Right lobe of liver (tissue), 6 donors: Measurements from ENCODE around the gene PNMA8C. TPM values are rescaled to one million over a fixed set of nuclear protein-coding genes. Genes with fewer than 3 reads are reported as not detected.

ENCODE experiments used
- ATAC-seq, 4 donors: fragments of 200-7000 bp; cut with Tn5 transposase; one replicate each; pipeline ENCODE4 v1.9.1; 2020; ENCODE audit warnings: mild to moderate bottlenecking in 4 of 4, moderate library complexity in 4 of 4
- DNase-seq, 3 donors: peaks; one replicate each; pipeline ENCODE4 v3.0.0-alpha.2; 2020
- H3K27ac ChIP-seq, 3 donors: fragments of 200-600 bp; one replicate each; pipeline ENCODE4 v1.8.0; 2022
- H3K27me3 ChIP-seq, 2 donors: fragments of 200-600 bp; one replicate each; pipeline ENCODE4 v1.8.0; 2022
- H3K36me3 ChIP-seq, 4 donors: fragments of 200-600 bp; sonication (generic) in 1 of 4; one replicate each; pipeline versions ENCODE4 v1.5.1 to v1.8.0; 2017 to 2022; ENCODE audit warnings: control low read depth in 1 of 4
- H3K4me1 ChIP-seq, 4 donors: fragments of 200-600 bp; sonication (generic) in 1 of 4; one replicate each; pipeline versions ENCODE4 v1.5.1 to v1.8.0; 2017 to 2022; ENCODE audit warnings: control low read depth in 1 of 4
- H3K4me3 ChIP-seq, 3 donors: fragments of 200-600 bp; one replicate each; pipeline ENCODE4 v1.8.0; 2022
- H3K9me3 ChIP-seq, 4 donors: fragments of 200-600 bp; sonication (generic) in 1 of 4; one replicate each; pipeline versions ENCODE4 v1.5.1 to v1.8.0; 2017 to 2022; ENCODE audit warnings: control low read depth in 1 of 4
- CTCF ChIP-seq, 4 donors: fragments of 200-600 bp in 3 of 4; fragments of 450-650 bp in 1 of 4; IDR thresholded peaks; one replicate each; pipeline versions ENCODE4 v1.5.1 to v1.8.0; 2016 to 2022; ENCODE audit warnings: antibody characterized with exemption in 4 of 4, mild to moderate bottlenecking in 2 of 4
- POLR2A ChIP-seq: fragments of 450-650 bp; IDR thresholded peaks from one replicate; pipeline ENCODE4 v1.6.1; 2017; ENCODE audit warnings: antibody characterized with exemption, mild to moderate bottlenecking
- WGBS: methylation state at CpG from one replicate; pipeline ENCODE4 v1.1.6; 2018; ENCODE audit warnings: low coverage, low lambda C conversion rate; ENCODE audit not compliant: insufficient coverage; ENCODE audit errors: missing lambda C conversion rate; 5-methylcytosine and 5-hydroxymethylcytosine counted together
- intact Hi-C, 2 donors: fragments of 100-400 bp; cut with DNase I; formaldehyde crosslinking; loops; one replicate each; pipeline versions ENCODE4 v1.11.2 to v1.14.1; 2022
- total RNA-seq, 6 experiments: library from RNA; depleted of rRNA in 2 of 6; stranded (reverse); fragments of >200 nt in 2 of 6; fragmentation: NEBNext Ultra II Directional in 3 of 6; extraction: Animal tissue kit (Norgen Biotek cat#: 25700) in 3 of 6; gene quantifications; one replicate each; pipeline versions ENCODE4 v1.1.0 to v1.2.4, GENCODE V29; 2016 to 2023
- donor health status: DM: no; HTN: yes; CAD: no.
- donor health status: DM: no; HTN: no; CAD: no.
- donor health status: DM: no; HTN: no; CAD: no.
- donor health status: DM: no; HTN: yes; CAD: no.
- donor health status: DM: no; HTN: yes; CAD: no.

Gene PNMA8C
- total RNA-seq, 6 experiments from 2014 or later: not detected

- Histone ChIP-seq H3K4me3 (peak overlapping the region in 2 of 3 donors; percentile 25 to 33), H3K4me1 (peaks cover 0 to 7% (median 0%) of the 10 kb centered on the region in 4 donors), H3K27ac (no peak overlapping the region), H3K9me3 (no peaks in the 10 kb centered on the region), H3K36me3 (no peaks in the 10 kb centered on the region), H3K27me3 (peaks cover 0 to 8% of the 10 kb centered on the region in 2 donors)
- WGBS: 26% methylated on average over 12 of the region's 54 CpGs
- TF ChIP-seq POLR2A (no peak), CTCF (IDR thresholded peaks at IDR 0.05) (no peak)
- DNase-seq: no peak
- intact Hi-C loops: no loop called here
- ATAC-seq: no peak
Measured at GRCh38 chr19:46411925-46412649, 16.6 kb downstream of the PNMA8C start.

GRCh38 chr19:46411088-46411924, 17.4 kb downstream of the PNMA8C start:
- intact Hi-C loops: no loop called here
- DNase-seq (no peak), ATAC-seq (no peak)
- TF ChIP-seq CTCF (IDR thresholded peaks at IDR 0.05) (no peak), POLR2A (no peak)
- Histone ChIP-seq H3K27ac (no peak overlapping the region), H3K4me3 (peak overlapping the region in 1 of 3 donors; percentile 33), H3K9me3 (no peaks in the 10 kb centered on the region), H3K36me3 (no peaks in the 10 kb centered on the region), H3K4me1 (peaks cover 0 to 4% (median 0%) of the 10 kb centered on the region in 4 donors), H3K27me3 (peaks cover 0 to 6% of the 10 kb centered on the region in 2 donors)
- 65% methylated on average over 9 of the region's 13 CpGs for WGBS

GRCh38 chr19:46410205-46411087, 18.3 kb downstream of the PNMA8C start:
- intact Hi-C loops: no loop called here
- no peak for DNase-seq
- H3K27ac ChIP-seq: no peak overlapping the region
- H3K36me3 ChIP-seq: no peaks in the 10 kb centered on the region
- no peaks in the 10 kb centered on the region for H3K9me3 ChIP-seq
- no peak for ATAC-seq
- no peaks in the 10 kb centered on the region for H3K4me1 ChIP-seq
- WGBS: 72% methylated on average over 9 of the region's 13 CpGs
- no peak for TF ChIP-seq POLR2A
- TF ChIP-seq CTCF (IDR thresholded peaks at IDR 0.05): no peak
- H3K27me3 ChIP-seq: no peaks in the 10 kb centered on the region
- H3K4me3 ChIP-seq: no peak overlapping the region

- no peaks in the 10 kb centered on the region for H3K36me3 ChIP-seq
- DNase-seq (no peak), ATAC-seq (no peak)
- H3K27me3 ChIP-seq: no peaks in the 10 kb centered on the region
- H3K4me3 ChIP-seq: no peak overlapping the region
- intact Hi-C loops: no loop called here
- H3K27ac ChIP-seq: no peak overlapping the region
- H3K9me3 ChIP-seq: no peaks in the 10 kb centered on the region
- WGBS: 62% methylated on average over 3 of the region's 3 CpGs
- no peak for TF ChIP-seq POLR2A
- TF ChIP-seq CTCF (IDR thresholded peaks at IDR 0.05): no peak
- H3K4me1 ChIP-seq: no peaks in the 10 kb centered on the region
Measured at GRCh38 chr19:46409191-46409590, 19.5 kb downstream of the PNMA8C start.
